ENCODE data around the gene FNDC3B.

FNDC3B gene

DNA sequence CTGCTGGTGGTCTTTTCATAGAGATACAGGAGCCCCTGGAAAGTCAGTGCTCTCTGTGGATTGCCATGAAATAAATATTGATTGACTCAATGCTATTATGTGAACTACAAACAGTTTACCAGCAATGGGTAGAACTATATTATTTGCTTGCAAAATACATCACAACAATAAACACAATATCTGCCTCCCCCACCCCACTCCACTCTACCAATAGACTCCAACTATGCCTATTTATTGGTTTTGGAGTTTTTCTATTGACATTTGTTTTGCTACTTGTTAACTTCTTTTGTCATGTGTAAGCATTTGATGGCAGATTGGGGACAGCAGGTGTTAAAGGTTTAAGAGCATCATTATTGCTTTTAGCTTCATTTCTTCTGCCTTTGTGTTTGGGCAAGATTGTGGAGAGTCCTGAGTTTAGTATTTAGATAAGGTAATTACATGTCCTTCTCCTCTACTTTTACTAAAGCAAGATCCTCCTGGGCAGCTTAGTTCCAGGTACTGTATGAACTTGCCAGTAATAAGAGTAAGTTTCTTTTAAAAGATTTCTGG is 8.3 kb downstream of the FNDC3B start (continued):
- no peak for TF ChIP-seq ZBTB21 (tag by site-specific recombination; IDR thresholded peaks at IDR 0.05)

DNA sequence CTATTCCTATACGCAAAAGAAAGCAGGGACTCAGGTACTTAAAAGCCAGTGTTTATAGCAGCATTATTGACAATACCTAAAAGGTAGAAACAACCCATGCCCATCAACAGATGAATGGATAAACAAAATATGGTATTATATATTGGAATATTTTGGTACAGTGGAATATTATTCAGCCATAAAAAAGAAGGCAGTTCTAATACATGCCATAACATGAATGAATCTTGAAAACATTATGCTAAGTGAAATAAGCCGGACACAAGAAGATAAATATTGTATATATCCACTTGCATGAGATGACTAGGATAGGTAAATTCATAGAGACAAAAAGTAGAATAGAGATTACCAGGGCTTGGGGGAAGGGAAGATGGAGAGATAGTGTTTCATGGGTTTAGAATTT is 9.2 kb downstream of the FNDC3B start:
- ChIA-PET POLR2A (no interaction called here), CTCF (no interaction called here)
- Histone ChIP-seq H3K9me3 (ENCODE audit: control insufficient read depth, insufficient read depth, low read depth, low read length) (no peaks in the 10 kb centered on the region), H3K4me1 (ENCODE audit: control insufficient read depth, insufficient read depth, low read length) (no peaks in the 10 kb centered on the region), H3K27ac (ENCODE audit: extremely low read depth, low read depth, low read length) (no peak overlapping the region), H3K4me3 (ENCODE audit: low read depth, low read length) (no peak overlapping the region), H3K36me3 (ENCODE audit: control insufficient read depth in 2 of 2, insufficient read depth in 1 of 2, low read length in 2 of 2) (peaks cover 0 to 2% of the 10 kb centered on the region in 2 experiments; a peak in 1 of 3 replicates)
- TF ChIP-seq, protein P1, sequence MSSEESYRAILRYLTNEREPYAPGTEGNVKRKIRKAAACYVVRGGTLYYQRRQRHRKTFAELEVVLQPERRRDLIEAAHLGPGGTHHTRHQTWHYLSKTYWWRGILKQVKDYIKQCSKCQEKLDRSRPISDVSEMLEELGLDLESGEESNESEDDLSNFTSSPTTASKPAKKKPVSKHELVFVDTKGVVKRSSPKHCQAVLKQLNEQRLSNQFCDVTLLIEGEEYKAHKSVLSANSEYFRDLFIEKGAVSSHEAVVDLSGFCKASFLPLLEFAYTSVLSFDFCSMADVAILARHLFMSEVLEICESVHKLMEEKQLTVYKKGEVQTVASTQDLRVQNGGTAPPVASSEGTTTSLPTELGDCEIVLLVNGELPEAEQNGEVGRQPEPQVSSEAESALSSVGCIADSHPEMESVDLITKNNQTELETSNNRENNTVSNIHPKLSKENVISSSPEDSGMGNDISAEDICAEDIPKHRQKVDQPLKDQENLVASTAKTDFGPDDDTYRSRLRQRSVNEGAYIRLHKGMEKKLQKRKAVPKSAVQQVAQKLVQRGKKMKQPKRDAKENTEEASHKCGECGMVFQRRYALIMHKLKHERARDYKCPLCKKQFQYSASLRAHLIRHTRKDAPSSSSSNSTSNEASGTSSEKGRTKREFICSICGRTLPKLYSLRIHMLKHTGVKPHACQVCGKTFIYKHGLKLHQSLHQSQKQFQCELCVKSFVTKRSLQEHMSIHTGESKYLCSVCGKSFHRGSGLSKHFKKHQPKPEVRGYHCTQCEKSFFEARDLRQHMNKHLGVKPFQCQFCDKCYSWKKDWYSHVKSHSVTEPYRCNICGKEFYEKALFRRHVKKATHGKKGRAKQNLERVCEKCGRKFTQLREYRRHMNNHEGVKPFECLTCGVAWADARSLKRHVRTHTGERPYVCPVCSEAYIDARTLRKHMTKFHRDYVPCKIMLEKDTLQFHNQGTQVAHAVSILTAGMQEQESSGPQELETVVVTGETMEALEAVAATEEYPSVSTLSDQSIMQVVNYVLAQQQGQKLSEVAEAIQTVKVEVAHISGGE (tag by site-specific recombination; conservative IDR thresholded peaks at IDR 0.05; ENCODE audit: low read depth): no peak
- TF ChIP-seq, protein P2, sequence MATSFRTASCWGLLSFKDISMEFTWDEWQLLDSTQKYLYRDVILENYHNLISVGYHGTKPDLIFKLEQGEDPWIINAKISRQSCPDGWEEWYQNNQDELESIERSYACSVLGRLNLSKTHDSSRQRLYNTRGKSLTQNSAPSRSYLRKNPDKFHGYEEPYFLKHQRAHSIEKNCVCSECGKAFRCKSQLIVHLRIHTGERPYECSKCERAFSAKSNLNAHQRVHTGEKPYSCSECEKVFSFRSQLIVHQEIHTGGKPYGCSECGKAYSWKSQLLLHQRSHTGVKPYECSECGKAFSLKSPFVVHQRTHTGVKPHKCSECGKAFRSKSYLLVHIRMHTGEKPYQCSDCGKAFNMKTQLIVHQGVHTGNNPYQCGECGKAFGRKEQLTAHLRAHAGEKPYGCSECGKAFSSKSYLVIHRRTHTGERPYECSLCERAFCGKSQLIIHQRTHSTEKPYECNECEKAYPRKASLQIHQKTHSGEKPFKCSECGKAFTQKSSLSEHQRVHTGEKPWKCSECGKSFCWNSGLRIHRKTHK (tag by site-specific recombination; IDR thresholded peaks at IDR 0.05): no peak
- TF ChIP-seq ZNF146 (tag by site-specific recombination; IDR thresholded peaks at IDR 0.05): peak; percentile 91
- TF ChIP-seq ZNF391 (tag by site-specific recombination; IDR thresholded peaks at IDR 0.05; ENCODE audit: borderline replicate concordance, low read depth): no peak

DNA sequence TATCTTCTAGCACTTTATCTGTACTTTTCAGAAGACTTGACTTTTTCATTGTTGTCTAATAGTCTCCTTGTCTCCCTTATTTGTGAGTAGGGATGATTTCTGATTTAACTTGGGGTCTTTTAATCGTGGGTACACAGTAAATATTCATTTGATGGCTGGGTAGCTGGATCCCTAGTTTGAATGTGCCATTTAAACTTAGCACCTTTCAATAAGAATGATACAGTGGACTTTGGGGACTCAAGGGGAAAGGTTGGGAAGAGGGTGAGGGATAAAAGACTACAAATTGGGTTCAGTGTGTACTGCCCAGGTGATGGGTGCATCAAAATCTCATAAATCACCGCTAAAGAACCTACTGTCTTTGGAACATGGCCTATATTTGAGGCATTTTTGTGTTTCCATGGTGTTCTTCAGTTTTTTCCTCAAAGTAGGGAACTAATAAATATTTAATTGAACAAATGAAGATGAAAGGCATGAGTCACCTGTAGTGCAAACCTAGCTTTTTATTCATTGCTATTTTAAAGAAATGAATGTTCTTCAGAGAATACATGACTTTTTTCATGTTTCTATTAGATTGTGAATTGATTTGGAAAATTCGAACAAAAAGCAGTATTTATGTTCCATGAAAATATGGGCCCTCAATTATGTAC is 12.1 kb downstream of the FNDC3B start:
- Histone ChIP-seq H3K9me3 (ENCODE audit: control insufficient read depth, insufficient read depth, low read depth, low read length) (no peaks in the 10 kb centered on the region), H3K4me1 (ENCODE audit: control insufficient read depth, insufficient read depth, low read length) (no peaks in the 10 kb centered on the region), H3K36me3 (ENCODE audit: control insufficient read depth in 2 of 2, insufficient read depth in 1 of 2, low read length in 2 of 2) (peaks cover 0 to 2% of the 10 kb centered on the region in 2 experiments; a peak in 1 of 3 replicates), H3K27ac (ENCODE audit: extremely low read depth, low read depth, low read length) (no peak overlapping the region), H3K4me3 (ENCODE audit: low read depth, low read length) (no peak overlapping the region)
- TF ChIP-seq SCRT2 (tag by site-specific recombination; IDR thresholded peaks at IDR 0.05) (no peak), YY2 (tag by site-specific recombination; IDR thresholded peaks at IDR 0.05) (no peak), ZNF354C (tag by site-specific recombination; IDR thresholded peaks at IDR 0.05; ENCODE audit: borderline replicate concordance, low read depth) (no peak), EGR2 (tag by site-specific recombination; IDR thresholded peaks at IDR 0.05; ENCODE audit: low read depth) (no peak), ZBTB48 (tag by site-specific recombination; IDR thresholded peaks at IDR 0.05) (no peak), ZNF626 (tag by site-specific recombination; IDR thresholded peaks at IDR 0.05) (no peak), ZNF184 (tag by site-specific recombination; IDR thresholded peaks at IDR 0.05) (no peak), ZNF19 (tag by site-specific recombination; IDR thresholded peaks at IDR 0.05; ENCODE audit: low read depth) (no peak), ZNF610 (tag by site-specific recombination; IDR thresholded peaks at IDR 0.05; ENCODE audit: borderline replicate concordance) (no peak), ZNF521 (tag by site-specific recombination; IDR thresholded peaks at IDR 0.05) (no peak)
- TF ChIP-seq, protein P3, sequence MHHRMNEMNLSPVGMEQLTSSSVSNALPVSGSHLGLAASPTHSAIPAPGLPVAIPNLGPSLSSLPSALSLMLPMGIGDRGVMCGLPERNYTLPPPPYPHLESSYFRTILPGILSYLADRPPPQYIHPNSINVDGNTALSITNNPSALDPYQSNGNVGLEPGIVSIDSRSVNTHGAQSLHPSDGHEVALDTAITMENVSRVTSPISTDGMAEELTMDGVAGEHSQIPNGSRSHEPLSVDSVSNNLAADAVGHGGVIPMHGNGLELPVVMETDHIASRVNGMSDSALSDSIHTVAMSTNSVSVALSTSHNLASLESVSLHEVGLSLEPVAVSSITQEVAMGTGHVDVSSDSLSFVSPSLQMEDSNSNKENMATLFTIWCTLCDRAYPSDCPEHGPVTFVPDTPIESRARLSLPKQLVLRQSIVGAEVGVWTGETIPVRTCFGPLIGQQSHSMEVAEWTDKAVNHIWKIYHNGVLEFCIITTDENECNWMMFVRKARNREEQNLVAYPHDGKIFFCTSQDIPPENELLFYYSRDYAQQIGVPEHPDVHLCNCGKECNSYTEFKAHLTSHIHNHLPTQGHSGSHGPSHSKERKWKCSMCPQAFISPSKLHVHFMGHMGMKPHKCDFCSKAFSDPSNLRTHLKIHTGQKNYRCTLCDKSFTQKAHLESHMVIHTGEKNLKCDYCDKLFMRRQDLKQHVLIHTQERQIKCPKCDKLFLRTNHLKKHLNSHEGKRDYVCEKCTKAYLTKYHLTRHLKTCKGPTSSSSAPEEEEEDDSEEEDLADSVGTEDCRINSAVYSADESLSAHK (tag by site-specific recombination; IDR thresholded peaks at IDR 0.05): no peak
- ChIA-PET CTCF (interaction anchor here (0.7 kb wide), 1 partner anchor 12 kb away, joined by 4 read pairs; no protein-coding TSS in a partner anchor), POLR2A (no interaction called here)
